ENCODE results near the gene ZNF330.

ZNF330 gene

GRCh38 chr4:141248486-141248885, 27.8 kb downstream of the ZNF330 start:
- peaks cover 9% of the 10 kb centered on the region for H3K4me1 ChIP-seq (ENCODE audit: insufficient read depth, poor library complexity, severe bottlenecking)
- H3K4me3 ChIP-seq (ENCODE audit: severe bottlenecking), result no peak overlapping the region
- no peaks in the 10 kb centered on the region for H3K36me3 ChIP-seq (ENCODE audit: low read depth)
- DNase-seq (ENCODE audit: low spot score) (no peak), ATAC-seq (ENCODE audit: low read depth) (no peak)
- no peak overlapping the region for H3K27ac ChIP-seq (ENCODE audit: poor library complexity, severe bottlenecking)
- H3K9me3 ChIP-seq (ENCODE audit: severe bottlenecking), result no peaks in the 10 kb centered on the region
- no peak for TF ChIP-seq CTCF (IDR thresholded peaks at IDR 0.05; ENCODE audit: poor library complexity, severe bottlenecking)
- no peaks in the 10 kb centered on the region for H3K27me3 ChIP-seq (ENCODE audit: insufficient read depth, poor library complexity, severe bottlenecking)

GRCh38 chr4:141254326-141254725, 33.6 kb downstream of the ZNF330 start:
- no peak for TF ChIP-seq CTCF (IDR thresholded peaks at IDR 0.05; ENCODE audit: poor library complexity, severe bottlenecking)
- H3K4me3 ChIP-seq (ENCODE audit: severe bottlenecking), result no peak overlapping the region
- H3K9me3 ChIP-seq (ENCODE audit: severe bottlenecking), result no peaks in the 10 kb centered on the region
- ATAC-seq (ENCODE audit: low read depth) (no peak), DNase-seq (ENCODE audit: low spot score) (no peak)
- H3K4me1 ChIP-seq (ENCODE audit: insufficient read depth, poor library complexity, severe bottlenecking), result no peaks in the 10 kb centered on the region
- H3K36me3 ChIP-seq (ENCODE audit: low read depth), result no peaks in the 10 kb centered on the region
- no peak overlapping the region for H3K27ac ChIP-seq (ENCODE audit: poor library complexity, severe bottlenecking)
- H3K27me3 ChIP-seq (ENCODE audit: insufficient read depth, poor library complexity, severe bottlenecking), result no peaks in the 10 kb centered on the region

- no peak for DNase-seq (ENCODE audit: low spot score)
Measured at GRCh38 chr4:141255016-141255415, 34.3 kb downstream of the ZNF330 start.

GRCh38 chr4:141258558-141258957, 37.9 kb downstream of the ZNF330 start:
- no peak for ATAC-seq (ENCODE audit: low read depth)
- Histone ChIP-seq H3K4me3 (ENCODE audit: severe bottlenecking) (no peak overlapping the region), H3K4me1 (ENCODE audit: insufficient read depth, poor library complexity, severe bottlenecking) (no peaks in the 10 kb centered on the region), H3K27me3 (ENCODE audit: insufficient read depth, poor library complexity, severe bottlenecking) (no peaks in the 10 kb centered on the region), H3K27ac (ENCODE audit: poor library complexity, severe bottlenecking) (no peak overlapping the region), H3K36me3 (ENCODE audit: low read depth) (no peaks in the 10 kb centered on the region), H3K9me3 (ENCODE audit: severe bottlenecking) (no peaks in the 10 kb centered on the region)
- TF ChIP-seq CTCF (IDR thresholded peaks at IDR 0.05; ENCODE audit: poor library complexity, severe bottlenecking), result no peak
- DNase-seq (ENCODE audit: low spot score), result no peak

More at GRCh38 chr4:141255016-141255415, 34.3 kb downstream of the ZNF330 start:
- TF ChIP-seq CTCF (IDR thresholded peaks at IDR 0.05; ENCODE audit: poor library complexity, severe bottlenecking), result no peak
- Histone ChIP-seq H3K4me1 (ENCODE audit: insufficient read depth, poor library complexity, severe bottlenecking) (no peaks in the 10 kb centered on the region), H3K27me3 (ENCODE audit: insufficient read depth, poor library complexity, severe bottlenecking) (no peaks in the 10 kb centered on the region), H3K9me3 (ENCODE audit: severe bottlenecking) (no peaks in the 10 kb centered on the region), H3K4me3 (ENCODE audit: severe bottlenecking) (no peak overlapping the region), H3K27ac (ENCODE audit: poor library complexity, severe bottlenecking) (no peak overlapping the region), H3K36me3 (ENCODE audit: low read depth) (no peaks in the 10 kb centered on the region)
- peak; percentile 14; the same call in 1 of the 3 replicates for ATAC-seq (ENCODE audit: low read depth)

- no peak for TF ChIP-seq CTCF (IDR thresholded peaks at IDR 0.05; ENCODE audit: poor library complexity, severe bottlenecking)
- Histone ChIP-seq H3K27me3 (ENCODE audit: insufficient read depth, poor library complexity, severe bottlenecking) (peaks cover 5% of the 10 kb centered on the region), H3K27ac (ENCODE audit: poor library complexity, severe bottlenecking) (no peak overlapping the region), H3K9me3 (ENCODE audit: severe bottlenecking) (no peaks in the 10 kb centered on the region), H3K4me3 (ENCODE audit: severe bottlenecking) (no peak overlapping the region), H3K36me3 (ENCODE audit: low read depth) (no peaks in the 10 kb centered on the region), H3K4me1 (ENCODE audit: insufficient read depth, poor library complexity, severe bottlenecking) (no peaks in the 10 kb centered on the region)
- ATAC-seq (ENCODE audit: low read depth) (no peak; the same call in 2 of the 3 replicates), DNase-seq (ENCODE audit: low spot score) (no peak)
Measured at GRCh38 chr4:141275834-141276233, 55.1 kb downstream of the ZNF330 start.

All from RWPE2 (cell line).